Keratinocyte (primary cell): Measurements from ENCODE around the gene PAQR7.

Experiments used
- CTCF ChIP-seq, 3 experiments: IDR thresholded peaks in 1 of 3; conservative IDR thresholded peaks in 1 of 3; optimal IDR thresholded peaks in 1 of 3; 2 replicates in 2 of 3; 3 replicates in 1 of 3; pipeline versions ENCODE3 to v1.5.1; 2011; ENCODE audit warnings: low read length in 3 of 3, mild to moderate bottlenecking in 3 of 3, moderate library complexity in 2 of 3, control low read depth in 1 of 3, inconsistent platforms in 1 of 3; ENCODE audit not compliant: insufficient read depth in 2 of 3; ENCODE audit errors: extremely low read depth in 1 of 3
- EZH2 ChIP-seq: IDR thresholded peaks from one replicate; pipeline ENCODE4 v1.6.1; 2012; ENCODE audit warnings: inconsistent platforms, mild to moderate bottlenecking, low read length, moderate library complexity

- no peak for TF ChIP-seq CTCF (optimal IDR thresholded peaks at IDR 0.05 in 1 of 3, IDR thresholded peaks at IDR 0.05 in 1 of 3, conservative IDR thresholded peaks at IDR 0.05 in 1 of 3; ENCODE audit: extremely low read depth in 1 of 3, insufficient read depth in 2 of 3, low read length in 3 of 3)
- TF ChIP-seq EZH2 = no peak
Observed at GRCh38 chr1:25832336-25833037, 43.0 kb downstream of the PAQR7 start.
